SKM-1 (cell line): ENCODE data around the gene RALY.

ENCODE experiments used
- DNase-seq: peaks from one replicate; lab custom pipeline; 2025; ENCODE audit not compliant: unreplicated experiment; lab: John Stamatoyannopoulos, UW

The RALY gene

DNA sequence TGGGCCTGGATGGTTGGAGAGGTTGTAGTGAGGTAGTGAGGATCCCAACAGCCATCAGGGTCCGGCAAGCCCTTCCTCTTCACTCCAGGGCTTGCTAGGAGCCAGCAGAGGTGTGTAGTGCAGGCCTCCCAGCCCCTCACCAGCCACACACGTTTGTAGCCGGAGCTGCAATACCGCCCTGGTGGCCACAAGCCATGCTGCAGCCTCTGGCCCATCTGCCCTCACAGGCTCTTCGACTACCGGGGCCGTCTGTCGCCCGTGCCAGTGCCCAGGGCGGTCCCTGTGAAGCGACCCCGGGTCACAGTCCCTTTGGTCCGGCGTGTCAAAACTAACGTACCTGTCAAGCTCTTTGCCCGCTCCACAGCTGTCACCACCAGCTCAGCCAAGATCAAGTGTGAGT, 81.9 kb downstream of the RALY start:
- no peak for DNase-seq

DNA sequence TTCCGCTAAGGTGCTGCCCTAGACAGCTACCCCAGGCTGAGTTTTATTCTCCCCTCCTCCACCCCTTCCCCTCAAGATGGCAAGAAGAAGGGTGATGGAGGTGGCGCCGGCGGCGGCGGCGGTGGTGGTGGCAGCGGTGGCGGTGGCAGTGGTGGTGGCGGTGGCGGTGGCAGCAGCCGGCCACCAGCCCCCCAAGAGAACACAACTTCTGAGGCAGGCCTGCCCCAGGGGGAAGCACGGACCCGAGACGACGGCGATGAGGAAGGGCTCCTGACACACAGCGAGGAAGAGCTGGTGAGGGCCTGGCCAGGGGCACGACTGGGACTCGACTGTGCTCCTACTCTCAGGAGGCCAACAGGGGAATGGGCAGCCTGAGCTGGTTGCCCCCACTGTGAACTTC, 83.2 kb downstream of the RALY start:
- DNase-seq: no peak

DNA sequence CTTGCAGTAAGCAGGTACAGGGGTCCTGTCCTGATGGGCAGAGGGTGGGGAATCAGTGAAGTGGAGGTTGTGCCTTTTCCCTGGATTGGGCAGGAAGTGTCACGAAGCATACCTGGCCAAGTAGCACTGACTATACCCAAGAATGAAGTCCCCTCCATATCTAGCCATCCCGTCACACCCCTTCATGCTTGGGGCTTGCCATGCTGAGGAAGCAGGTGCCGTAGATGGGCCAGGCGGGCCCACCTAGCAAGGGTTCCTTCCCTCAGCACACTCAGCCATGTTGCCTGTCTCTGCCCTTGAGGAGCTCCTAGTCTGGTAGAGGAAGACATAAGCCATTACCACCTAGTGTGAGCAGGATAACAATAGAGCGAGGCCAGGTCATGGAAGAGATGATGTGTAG, 84.8 kb downstream of the RALY start:
- no peak for DNase-seq

DNA sequence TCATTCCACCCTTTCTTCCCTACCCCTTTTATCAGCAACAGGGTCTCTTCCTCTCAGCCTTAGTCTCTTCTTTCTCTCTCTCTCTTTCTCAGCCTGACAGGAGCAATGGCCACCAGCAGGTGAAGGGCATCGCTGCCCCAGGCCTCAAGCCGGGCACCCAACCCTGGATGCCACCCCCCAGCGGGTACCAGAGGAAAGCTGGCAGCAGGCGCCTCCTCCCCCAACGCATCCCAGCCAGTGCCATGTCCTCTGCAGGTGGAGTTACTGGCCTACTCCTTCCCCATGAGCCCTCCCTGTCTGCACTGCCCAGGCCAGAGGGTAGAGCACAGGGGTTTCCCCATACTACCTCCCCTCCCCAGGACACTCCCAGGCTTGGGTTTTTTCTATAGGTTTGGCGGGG, 86.1 kb downstream of the RALY start:
- no peak for DNase-seq

DNA sequence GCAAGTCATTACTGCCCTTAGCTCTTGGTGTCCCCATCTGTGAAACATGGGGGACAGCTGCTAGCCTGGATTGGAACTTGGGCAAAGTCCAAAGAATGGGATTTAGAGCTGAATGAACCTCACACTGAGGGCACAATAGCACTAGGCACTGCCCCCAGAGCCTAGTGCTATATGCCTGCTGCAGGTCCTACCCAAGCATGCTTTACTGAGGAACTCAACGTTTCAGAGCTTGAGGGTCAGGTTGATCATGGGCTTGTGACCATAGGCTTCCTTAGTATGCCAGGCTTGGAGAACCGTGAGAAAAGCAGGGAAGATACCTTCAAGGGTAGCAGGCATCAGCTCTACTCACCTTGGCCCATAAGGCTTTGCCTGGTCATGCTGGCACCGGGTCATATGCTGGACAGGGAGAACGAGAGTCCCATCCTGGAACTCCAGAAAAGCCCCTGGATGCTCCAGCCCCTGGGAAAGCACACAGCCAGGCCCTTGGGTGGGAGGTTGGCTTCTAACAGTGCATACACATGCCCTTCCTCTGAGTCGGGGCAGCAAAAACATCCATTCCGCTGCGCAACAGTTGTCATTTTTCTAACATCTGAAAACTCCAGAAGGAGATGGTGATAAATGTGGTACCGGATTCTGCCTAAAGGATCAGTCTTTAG, 88.6 kb downstream of the RALY start:
- no peak for DNase-seq

DNA sequence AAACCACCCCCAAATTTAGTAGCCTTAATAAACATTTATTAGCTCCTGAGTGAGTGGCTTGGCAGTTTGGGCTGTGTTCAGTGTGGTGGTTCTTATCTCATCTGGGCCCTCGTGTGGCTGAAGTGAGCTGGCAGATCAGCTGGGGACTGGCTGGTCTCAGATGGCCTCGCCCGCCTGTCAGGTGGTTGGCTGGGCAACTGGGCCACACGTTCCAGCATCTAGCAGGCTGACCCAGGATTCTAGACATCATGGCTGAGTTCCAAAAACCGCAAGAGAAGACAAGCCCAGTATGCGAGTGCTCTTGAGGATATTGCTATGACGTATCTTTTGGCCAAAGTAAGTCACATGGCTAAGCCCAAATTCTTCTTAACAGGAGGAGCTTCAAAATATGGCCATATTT, 89.4 kb downstream of the RALY start:
- no peak for DNase-seq

DNA sequence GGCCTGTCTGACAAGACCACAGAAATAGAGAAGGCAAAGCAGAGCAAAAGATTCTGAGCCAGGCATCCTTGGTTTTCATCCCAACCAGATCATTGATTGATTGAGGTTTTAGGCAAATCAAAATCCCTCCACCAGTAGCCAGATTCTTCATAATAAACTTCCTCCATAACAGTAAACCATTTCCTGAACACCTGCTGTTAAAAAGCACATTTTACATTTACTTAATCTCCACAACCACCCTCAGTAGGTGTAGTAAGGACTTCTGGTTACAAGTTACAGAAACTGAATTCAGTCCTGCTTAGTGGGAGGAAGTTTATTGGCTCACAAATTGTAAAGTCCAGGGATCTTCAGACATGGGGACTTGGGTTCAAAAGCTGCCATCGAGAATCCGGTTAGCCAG, 90.1 kb downstream of the RALY start:
- DNase-seq: no peak

DNA sequence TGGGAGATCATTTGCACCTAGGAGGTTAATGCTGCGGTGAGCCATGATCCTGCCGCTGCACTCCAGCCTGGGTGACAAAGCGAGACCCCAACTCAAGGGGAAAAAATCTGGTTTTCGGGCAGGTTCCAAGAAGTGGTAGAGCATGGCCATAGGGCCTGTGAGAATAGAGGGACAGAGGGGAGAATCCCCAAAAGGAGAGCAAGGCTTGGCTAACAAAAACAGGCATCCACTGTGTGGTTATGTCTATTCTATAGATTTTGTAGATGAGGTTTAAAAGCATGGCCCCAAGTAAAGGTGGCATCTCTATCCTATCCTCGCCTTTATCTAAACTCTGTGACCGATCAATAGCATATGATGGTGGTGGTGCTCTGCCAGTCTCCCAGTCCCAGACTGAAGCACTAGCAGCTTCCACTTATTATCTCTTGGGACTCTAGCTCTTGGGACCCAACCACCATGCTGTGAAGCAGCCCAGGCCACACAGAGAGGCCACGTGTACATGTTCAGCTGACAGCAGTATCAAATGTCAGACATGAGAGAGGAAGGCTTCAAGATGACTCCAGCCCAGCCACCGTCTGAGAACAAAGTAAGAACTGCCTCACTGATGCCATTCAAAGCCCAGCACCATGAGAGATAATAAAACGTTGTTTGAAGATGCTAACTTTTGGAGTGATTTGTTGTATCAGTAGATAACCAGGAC, 90.7 kb downstream of the RALY start:
- no peak for DNase-seq

DNA sequence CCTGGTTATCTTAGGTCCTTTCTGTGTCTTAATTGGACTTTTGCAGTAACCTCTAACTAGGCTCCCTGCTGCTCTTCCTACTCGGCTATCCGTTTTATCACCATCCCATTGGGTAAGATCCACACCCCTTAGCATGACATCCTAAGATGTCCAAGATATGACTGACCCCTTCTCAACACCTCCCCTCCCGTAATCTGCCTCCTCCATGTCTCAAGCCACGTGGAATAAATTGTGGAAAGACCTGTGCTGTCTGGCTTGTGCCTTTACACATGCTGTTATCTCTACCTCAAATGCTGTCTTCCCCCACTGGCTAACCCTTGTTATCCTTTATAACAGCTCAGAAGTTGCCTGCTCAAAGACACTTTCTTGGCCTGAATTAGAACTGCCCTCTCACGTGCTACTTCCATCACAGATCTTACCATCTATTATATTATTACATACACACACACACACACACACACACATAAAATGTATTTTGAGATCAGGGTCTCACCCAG, 91.9 kb downstream of the RALY start:
- DNase-seq: no peak

DNA sequence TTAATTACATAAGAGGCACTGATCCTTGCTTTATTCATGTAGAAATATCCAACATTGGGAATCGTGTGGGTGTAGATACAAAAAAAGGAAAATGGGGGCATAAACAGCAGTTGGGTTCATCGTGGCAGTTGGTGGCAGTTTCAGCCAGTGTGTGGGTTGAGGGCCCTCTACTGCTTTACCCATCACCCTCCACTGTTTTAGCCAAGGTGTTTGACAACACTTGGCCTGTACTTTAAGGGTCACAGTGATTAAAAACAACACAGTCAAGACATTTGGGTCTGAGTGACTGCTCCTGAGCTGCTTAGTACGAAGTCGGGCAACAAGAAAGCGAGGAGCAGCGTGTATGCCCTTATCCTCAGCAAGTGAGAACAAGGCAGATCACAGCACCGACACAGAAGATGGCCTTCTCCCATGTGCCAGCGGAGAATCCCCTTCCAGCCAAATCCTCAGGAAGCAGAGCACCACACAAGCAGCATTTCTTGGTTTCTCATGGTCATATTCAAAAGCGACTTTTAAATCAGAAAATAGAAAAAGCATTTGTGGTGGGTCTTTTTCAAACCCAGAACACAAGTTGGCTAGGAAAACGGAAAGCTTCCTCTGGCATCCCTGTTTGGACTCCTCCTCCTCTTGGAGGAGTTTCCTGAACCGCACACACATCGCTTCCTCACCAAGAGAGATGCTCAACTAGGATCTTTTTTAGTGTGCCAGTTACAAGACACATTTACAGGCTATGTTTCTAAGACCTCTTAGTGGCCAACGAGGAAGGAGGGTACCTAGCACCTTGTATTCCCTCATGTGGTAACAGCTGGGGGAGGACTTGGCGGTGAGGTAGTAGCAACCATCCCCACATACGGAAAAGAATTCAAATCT, 94.8 kb downstream of the RALY start:
- DNase-seq: no peak

DNA sequence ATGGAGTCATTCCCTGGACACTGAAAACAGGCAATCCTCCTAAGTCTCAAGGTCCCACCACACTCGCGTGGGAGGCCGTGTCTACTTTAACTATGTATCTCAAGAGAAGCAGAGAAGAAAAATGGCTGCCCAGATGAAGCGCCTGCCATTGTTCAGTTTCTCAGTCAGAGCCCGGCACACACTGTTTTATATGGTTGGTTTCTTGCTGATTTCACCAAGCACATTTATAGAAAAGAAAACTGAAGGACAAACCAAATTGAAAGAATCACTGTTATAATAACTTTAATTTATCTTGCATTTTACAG, 95.4 kb downstream of the RALY start:
- DNase-seq: no peak

DNA sequence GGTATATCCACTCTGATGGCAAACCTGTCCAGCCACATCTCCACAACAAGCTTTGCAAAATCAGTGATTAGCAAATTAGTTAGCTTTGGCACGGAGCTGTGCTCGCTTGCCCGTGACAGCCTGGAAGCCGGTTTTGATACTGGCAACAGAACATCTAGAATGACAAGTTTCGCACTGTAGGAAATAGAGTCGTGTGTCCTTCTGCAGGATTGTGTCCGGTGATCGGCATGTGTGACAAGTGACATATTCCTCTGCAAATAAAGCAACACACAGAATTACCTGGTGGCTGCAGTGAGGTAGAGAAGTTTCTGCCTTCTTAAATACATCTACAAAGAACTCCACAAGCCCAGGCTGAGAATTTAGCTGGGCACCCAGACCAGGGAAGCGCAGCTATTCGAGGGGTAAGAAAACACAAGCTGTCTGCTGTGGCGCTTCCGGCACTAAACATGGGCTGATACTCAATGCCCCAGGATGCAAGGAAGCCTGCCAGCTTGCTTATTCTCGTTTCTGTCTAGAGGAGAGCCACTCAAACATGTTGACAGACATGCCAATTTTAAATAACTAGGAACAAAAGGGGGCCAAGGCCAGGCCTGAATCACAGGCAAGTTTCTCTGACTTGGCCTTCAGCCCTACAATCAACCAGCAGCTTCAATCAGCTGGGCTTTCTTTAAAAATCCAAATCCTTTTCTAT, 96.1 kb downstream of the RALY start:
- DNase-seq: no peak

DNA sequence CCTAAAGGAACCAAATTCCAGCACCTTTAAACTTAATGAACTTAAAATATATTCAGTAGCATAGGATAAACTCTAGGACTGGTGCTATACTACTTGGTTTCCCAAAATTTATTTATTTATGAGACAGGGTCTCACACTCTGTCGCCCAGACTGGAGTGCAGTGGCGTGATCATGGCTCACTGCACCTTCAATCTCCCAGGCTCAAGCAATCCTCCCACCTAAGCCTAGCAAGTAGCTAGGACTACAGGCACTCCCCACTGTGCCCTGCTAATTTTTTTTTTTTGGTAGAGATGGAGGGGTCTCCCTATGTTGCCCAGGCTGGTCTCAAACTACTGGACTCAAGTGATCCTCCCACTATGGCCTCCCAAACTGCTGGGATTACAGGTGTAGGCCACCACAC, 96.9 kb downstream of the RALY start:
- no peak for DNase-seq

DNA sequence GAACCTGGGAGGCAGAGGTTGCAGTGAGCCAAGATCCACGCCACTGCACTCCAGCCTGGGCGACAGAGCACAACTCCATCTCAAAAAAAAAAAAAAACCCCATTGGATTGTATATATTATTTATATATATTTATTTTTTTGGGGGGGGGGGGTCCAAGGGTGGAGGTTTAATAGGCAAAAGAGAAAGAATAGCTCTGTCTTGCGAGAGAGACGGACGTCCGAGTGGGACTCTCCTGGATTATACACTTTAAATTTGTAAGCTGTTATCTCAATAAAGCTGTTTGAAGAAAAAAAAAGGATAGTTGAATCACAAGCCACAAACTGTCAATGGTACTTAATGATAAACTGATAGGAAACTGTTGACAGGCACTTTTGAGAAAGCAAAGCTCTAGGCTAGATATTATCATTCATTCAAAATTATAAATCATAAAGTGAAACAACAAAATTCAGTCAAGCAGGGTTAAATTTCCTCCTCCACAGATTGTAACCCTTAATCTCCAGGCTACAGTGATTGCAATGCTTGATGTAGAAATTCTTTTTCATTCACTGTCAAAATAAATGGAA, 98.0 kb downstream of the RALY start:
- no peak for DNase-seq

DNA sequence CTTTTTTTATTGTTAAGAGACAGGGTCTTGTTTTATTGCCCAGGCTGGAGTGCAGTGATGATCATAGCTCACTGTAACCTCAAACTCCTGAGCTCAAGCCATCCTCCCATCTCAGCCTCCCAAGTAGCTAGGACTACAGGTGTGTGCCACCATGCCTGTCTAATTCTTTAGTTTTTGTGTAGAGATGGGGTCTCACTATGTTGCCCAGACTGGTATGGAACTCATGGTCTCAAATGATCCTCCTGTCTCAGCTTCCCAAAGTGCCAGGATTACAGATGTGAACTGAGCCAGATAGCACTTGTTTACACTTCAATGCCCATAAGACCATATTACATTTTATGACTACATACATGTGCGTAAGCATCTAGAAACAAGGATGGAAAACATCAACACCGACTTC, 100.2 kb downstream of the RALY start:
- no peak for DNase-seq

DNA sequence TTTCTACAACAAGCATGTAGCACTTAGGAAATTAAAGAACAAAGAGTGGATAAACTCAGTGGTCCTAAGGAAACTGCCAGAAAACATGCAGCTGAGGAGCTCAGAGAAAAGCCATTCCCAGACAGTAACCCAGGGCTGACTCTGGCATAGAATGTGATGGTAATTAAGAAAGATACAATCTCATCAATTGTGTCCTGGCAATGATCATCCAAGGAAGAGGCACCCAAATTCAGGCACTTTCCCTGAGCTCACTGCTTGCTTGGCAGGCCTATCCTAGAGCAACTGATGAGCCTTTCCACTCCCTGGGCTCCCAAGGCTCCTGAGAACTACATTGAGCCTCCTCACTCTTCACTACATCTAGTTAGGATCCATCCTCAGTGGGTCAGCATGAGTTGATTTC, 102.1 kb downstream of the RALY start:
- no peak for DNase-seq

DNA sequence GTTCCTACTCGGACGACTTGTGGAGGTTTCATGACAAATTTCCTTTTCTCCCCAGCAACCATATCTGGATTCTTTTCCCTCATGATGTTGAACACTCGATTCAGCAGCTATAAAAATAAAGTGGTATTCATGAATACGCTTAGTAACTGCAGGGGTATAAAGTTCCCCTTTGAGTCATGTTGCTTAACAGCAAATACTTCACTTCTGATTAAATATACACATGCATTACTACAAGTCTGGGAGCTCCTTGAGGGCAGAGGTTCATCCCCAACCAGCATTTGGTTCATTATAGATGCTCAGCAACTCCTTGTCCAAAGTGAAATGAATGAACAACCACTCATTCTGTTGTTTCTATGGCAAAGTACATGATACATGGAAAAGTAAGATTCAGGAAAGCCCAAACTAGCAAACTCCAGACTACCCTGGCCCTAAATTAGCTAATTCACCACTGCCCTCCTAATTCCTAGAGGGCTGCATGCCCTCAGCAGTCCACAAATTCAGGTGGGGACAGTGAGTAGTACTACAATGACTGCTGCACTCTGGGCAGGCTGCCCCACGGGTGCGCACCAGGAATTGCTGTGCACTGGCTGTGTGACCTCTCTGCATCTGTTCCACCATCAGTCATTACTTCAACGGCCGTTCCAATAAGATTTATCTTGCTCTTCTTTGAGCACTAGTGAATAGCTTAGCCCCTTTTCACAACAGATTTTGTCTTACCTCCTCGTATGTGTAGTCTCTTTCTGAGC, 103.2 kb downstream of the RALY start:
- no peak for DNase-seq

DNA sequence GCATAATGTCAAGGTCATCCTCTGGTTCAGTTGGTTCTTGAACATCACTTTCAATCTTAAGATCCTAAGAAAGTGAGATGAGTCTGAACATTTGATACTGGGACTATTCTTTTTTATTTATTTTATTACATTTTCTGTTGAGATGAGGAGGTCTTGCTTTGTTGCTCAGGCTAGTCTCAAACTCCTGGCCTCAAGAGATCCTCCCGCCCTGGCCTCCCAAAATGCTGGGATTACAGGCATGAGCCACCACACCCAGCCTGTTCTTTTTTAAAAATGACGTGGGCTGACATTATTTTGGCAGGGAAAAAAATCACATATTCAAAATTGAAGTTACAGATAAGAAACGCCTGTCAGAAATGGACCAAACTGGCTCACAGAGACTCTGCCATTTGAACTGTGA, 104.9 kb downstream of the RALY start:
- no peak for DNase-seq

DNA sequence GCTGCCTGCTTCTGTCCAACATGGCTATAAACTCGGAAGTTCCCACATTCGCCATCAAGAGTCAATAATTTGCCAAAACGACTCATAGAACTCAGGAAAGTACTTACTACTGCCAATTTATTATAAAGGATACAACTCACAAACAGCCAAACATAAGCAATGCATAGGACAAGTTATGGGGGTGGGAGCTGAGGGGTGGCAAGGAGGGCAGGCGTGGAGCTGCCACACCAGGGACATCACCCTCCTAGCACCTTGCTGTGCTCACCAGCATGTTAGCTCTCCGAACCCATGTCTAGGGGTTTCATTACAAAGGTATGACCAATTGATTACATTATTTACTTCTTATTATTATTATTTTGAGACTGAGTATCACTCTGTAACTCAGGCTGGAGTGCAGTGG, 106.0 kb downstream of the RALY start:
- no peak for DNase-seq

DNA sequence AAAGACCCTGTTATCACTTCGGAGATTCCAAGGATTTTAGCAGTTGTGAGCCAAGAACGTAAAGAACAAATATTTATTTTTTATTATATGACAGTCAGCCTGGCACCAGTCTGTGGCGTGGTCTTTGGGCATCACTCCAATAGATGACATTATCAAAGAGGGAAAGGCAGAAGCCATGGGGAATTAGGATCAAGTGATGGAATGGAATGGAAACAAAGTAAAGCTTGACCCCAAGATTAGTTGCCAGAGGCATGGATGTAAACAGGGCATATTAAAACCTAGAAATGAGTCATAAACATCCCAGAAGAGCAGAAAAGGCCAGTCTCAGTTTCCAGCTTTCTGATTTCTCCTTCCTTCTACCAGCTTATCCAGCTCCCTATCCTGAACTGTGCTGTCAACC, 106.9 kb downstream of the RALY start:
- DNase-seq: no peak

DNA sequence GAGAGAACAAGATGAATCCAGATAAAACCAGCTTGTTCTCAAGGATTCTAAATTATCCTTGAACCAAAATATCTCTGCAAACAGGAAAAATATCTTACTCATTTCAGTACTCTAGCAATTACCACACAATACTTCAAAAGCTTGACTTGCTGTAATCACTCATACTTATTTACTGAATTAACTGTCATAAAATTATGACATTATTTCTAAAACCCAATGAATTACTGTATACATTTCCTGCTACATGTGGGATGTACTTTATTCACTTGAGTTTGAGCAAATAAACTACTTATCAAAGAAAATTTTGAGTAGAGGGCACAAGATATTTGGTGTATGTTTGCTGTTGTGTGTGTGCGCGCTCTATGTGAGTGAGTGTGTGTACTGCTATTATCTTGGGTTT, 108.6 kb downstream of the RALY start:
- no peak for DNase-seq
